GM21447 (cell line): ENCODE results near the gene GNG4.
A peak's percentile ranks its signal among the peaks of the same experiment; 100 is the strongest.
"Not testable (repeated sequence)": the region's sequence is repeated elsewhere in the genome, so short reads cannot be mapped to it uniquely, and the experiment has no call there.

ENCODE experiments used
- ATAC-seq: cut with Tn5 transposase; IDR thresholded peaks from one replicate; pipeline ENCODE4 v1.9.1; 2021; ENCODE audit not compliant: unreplicated experiment

GNG4 gene

GRCh38 chr1:235546369-235547155 is 103.0 kb downstream of the GNG4 start:
- not testable (repeated sequence) for ATAC-seq

GRCh38 chr1:235545292-235545930 is 104.2 kb downstream of the GNG4 start:
- no peak for ATAC-seq

GRCh38 chr1:235542845-235543244 is 106.7 kb downstream of the GNG4 start:
- ATAC-seq: not testable (repeated sequence)

- ATAC-seq: no peak
These were observed 116.0 kb downstream of the GNG4 start for GRCh38 chr1:235533476-235534168.

- no peak for ATAC-seq
These were observed 117.2 kb downstream of the GNG4 start for GRCh38 chr1:235532360-235532759.

GRCh38 chr1:235527196-235527814 is 122.3 kb downstream of the GNG4 start:
- no peak for ATAC-seq

GRCh38 chr1:235525314-235525713 is 124.3 kb downstream of the GNG4 start:
- ATAC-seq: no peak

GRCh38 chr1:235516862-235517446 is 132.6 kb downstream of the GNG4 start:
- ATAC-seq: no peak

GRCh38 chr1:235515844-235516512 is 133.6 kb downstream of the GNG4 start:
- ATAC-seq: no peak

GRCh38 chr1:235513495-235514366 is 135.9 kb downstream of the GNG4 start:
- ATAC-seq: no peak

GRCh38 chr1:235511470-235512240 is 137.9 kb downstream of the GNG4 start:
- ATAC-seq: no peak

- no peak for ATAC-seq
These were observed 138.8 kb downstream of the GNG4 start for GRCh38 chr1:235510823-235511222.

GRCh38 chr1:235507623-235508022 is 142.0 kb downstream of the GNG4 start:
- ATAC-seq: no peak

GRCh38 chr1:235504494-235505222 is 144.9 kb downstream of the GNG4 start:
- peak; percentile 74 for ATAC-seq

- peak; percentile 33 for ATAC-seq
These were observed 145.5 kb downstream of the GNG4 start, which contains the start of gene B3GALNT2 for GRCh38 chr1:235504122-235504493. Gene B3GALNT2 (minus strand): TSS chr1:235504452. CDS start chr1:235504252, 200 bp downstream.

GRCh38 chr1:235503403-235504121 is 146.0 kb downstream of the GNG4 start:
- peak; percentile 24 for ATAC-seq

- no peak for ATAC-seq
These were observed 146.8 kb downstream of the GNG4 start for GRCh38 chr1:235502601-235503402.
